GM23338 (cell line): ENCODE data around the gene SH3TC1. TPM values are rescaled to one million over a fixed set of nuclear protein-coding genes. Genes with fewer than 3 reads are reported as not detected.

Source experiments
- ATAC-seq: fragments of 200-7000 bp; cut with Tn5 transposase; 3 replicates; pipeline ENCODE4 v1.9.1; 2020
- DNase-seq: peaks from one replicate; pipeline ENCODE4 v3.0.0-alpha.2; 2015; ENCODE audit warnings: low spot score
- H2AFZ ChIP-seq: fragments of 200-600 bp; sonication (generic); 2 replicates; pipeline ENCODE4 v1.8.0; 2016; ENCODE audit warnings: antibody characterized with exemption, mild to moderate bottlenecking, moderate library complexity
- H3F3A ChIP-seq: fragments of 200-600 bp; sonication (generic); replicated peaks from 2 replicates; pipeline ENCODE4 v1.8.0; 2017; ENCODE audit warnings: antibody characterized with exemption, mixed run types, low read depth
- H3K27ac ChIP-seq: fragments of 200-600 bp; sonication (generic); 2 replicates; pipeline ENCODE4 v1.6.1; 2016; ENCODE audit warnings: low read depth
- H3K27me3 ChIP-seq: fragments of 200-600 bp; sonication (generic); 2 replicates; pipeline ENCODE4 v1.8.0; 2016; ENCODE audit warnings: mild to moderate bottlenecking, mixed run types, moderate library complexity; ENCODE audit not compliant: insufficient read depth
- H3K36me3 ChIP-seq: fragments of 200-600 bp; sonication (generic); 2 replicates; pipeline ENCODE4 v1.8.0; 2016; ENCODE audit warnings: mild to moderate bottlenecking; ENCODE audit not compliant: insufficient read depth
- H3K4me1 ChIP-seq: fragments of 200-600 bp; sonication (generic); 2 replicates; pipeline ENCODE4 v1.8.0; 2016; ENCODE audit warnings: mild to moderate bottlenecking, moderate library complexity; ENCODE audit not compliant: insufficient read depth
- H3K4me2 ChIP-seq: fragments of 200-600 bp; sonication (generic); 2 replicates; pipeline ENCODE4 v1.7.1; 2017; ENCODE audit warnings: mixed run types
- H3K4me3 ChIP-seq: fragments of 200-600 bp; sonication (generic); 2 replicates; pipeline ENCODE4 v1.6.1; 2016; ENCODE audit warnings: mixed run types
- H3K79me2 ChIP-seq: fragments of 200-600 bp; sonication (generic); replicated peaks from 2 replicates; pipeline ENCODE4 v1.8.0; 2017; ENCODE audit warnings: mild to moderate bottlenecking; ENCODE audit not compliant: insufficient read depth
- H3K9me2 ChIP-seq: fragments of 200-600 bp; sonication (generic); 2 replicates; pipeline ENCODE4 v1.8.0; 2017; ENCODE audit not compliant: insufficient read depth
- H4K20me1 ChIP-seq: fragments of 200-600 bp; sonication (generic); replicated peaks from 2 replicates; pipeline ENCODE4 v1.8.0; 2017; ENCODE audit warnings: mild to moderate bottlenecking; ENCODE audit not compliant: insufficient read depth
- H3K27ac Mint-ChIP-seq: 2 replicates; pipeline ENCODE4 v1.8.0; 2020; ENCODE audit warnings: inconsistent platforms, mild to moderate bottlenecking, moderate library complexity, mixed read lengths
- H3K27me3 Mint-ChIP-seq: 3 replicates; pipeline ENCODE4 v1.8.0; 2022; ENCODE audit warnings: low read depth, mild to moderate bottlenecking, moderate library complexity, mixed read lengths, inconsistent platforms; ENCODE audit not compliant: insufficient read depth, poor library complexity
- H3K36me3 Mint-ChIP-seq: 3 replicates; pipeline ENCODE4 v1.8.0; 2021; ENCODE audit warnings: low read depth, mild to moderate bottlenecking, inconsistent platforms, moderate library complexity, mixed read lengths
- H3K4me1 Mint-ChIP-seq: 3 replicates; pipeline ENCODE4 v1.8.0; 2020; ENCODE audit warnings: mild to moderate bottlenecking, inconsistent platforms, mixed read lengths
- H3K4me3 Mint-ChIP-seq: 3 replicates; pipeline ENCODE4 v1.8.0; 2021; ENCODE audit warnings: moderate library complexity, mild to moderate bottlenecking, inconsistent platforms, mixed read lengths
- H3K9me3 Mint-ChIP-seq: 3 replicates; pipeline ENCODE4 v1.8.0; 2020; ENCODE audit warnings: moderate library complexity, mild to moderate bottlenecking, inconsistent platforms, mixed read lengths
- CTCF ChIP-seq, 2 experiments: fragments of 200-600 bp in 1 of 2; sonication (generic) in 1 of 2; conservative IDR thresholded peaks; 2 replicates each; pipeline versions ENCODE4 v1.5.1 to v1.6.1; 2016 to 2017; ENCODE audit warnings: antibody characterized with exemption in 2 of 2, low read depth in 2 of 2, mild to moderate bottlenecking in 2 of 2, moderate library complexity in 1 of 2
- ETS1 ChIP-seq: IDR thresholded peaks from 2 replicates; pipeline ENCODE4 v1.6.1; 2016; ENCODE audit warnings: antibody characterized with exemption
- EZH2phosphoT487 ChIP-seq: fragments of 200-600 bp; sonication (generic); IDR thresholded peaks from one replicate; pipeline ENCODE4 v1.8.1; 2018; ENCODE audit warnings: antibody characterized with exemption; ENCODE audit not compliant: unreplicated experiment
- JUNB ChIP-seq: IDR thresholded peaks from one replicate; pipeline ENCODE4 v1.6.1; 2016; ENCODE audit warnings: antibody characterized with exemption; ENCODE audit not compliant: unreplicated experiment
- NANOG ChIP-seq: IDR thresholded peaks from 2 replicates; pipeline ENCODE4 v1.6.1; 2016; ENCODE audit warnings: antibody characterized with exemption, borderline replicate concordance
- STAT1 ChIP-seq: IDR thresholded peaks from one replicate; pipeline ENCODE4 v1.6.1; 2016; ENCODE audit warnings: antibody characterized with exemption; ENCODE audit not compliant: unreplicated experiment
- ZNF114 ChIP-seq: fragments of 250-450 bp; sonication (Bioruptor Pico); IDR thresholded peaks from 2 replicates; pipeline ENCODE4 v1.5.0; 2020; ENCODE audit warnings: mild to moderate bottlenecking, moderate library complexity
- ZNF331 ChIP-seq: fragments of 250-450 bp; sonication (Bioruptor Pico); IDR thresholded peaks from 2 replicates; pipeline ENCODE4 v1.5.0; 2020; ENCODE audit warnings: low read depth, mild to moderate bottlenecking, moderate library complexity
- ZNF462 ChIP-seq: fragments of 250-450 bp; sonication (Bioruptor Pico); IDR thresholded peaks from 2 replicates; pipeline ENCODE4 v1.5.0; 2020; ENCODE audit warnings: mild to moderate bottlenecking, moderate library complexity
- polyA plus RNA-seq: library from polyadenylated mRNA; unstranded; fragments of >200 nt; fragmentation: Nextera tagmentation; extraction: Ambion mirVana; gene quantifications from 2 replicates; pipeline ENCODE4 v1.2.1, GENCODE V29; 2016
- total RNA-seq: library from RNA; depleted of rRNA; stranded (reverse); fragments of >200 nt; shearing (Covaris generic); gene quantifications from 2 replicates; pipeline ENCODE4 v1.2.3, GENCODE V29; 2014

The SH3TC1 gene
- total and polyA plus RNA-seq, 2 experiments from 2014 or later: 0.07 TPM; not detected in 1

GRCh38 chr4:8185295-8185694 is 13.8 kb upstream of the SH3TC1 start:
- Histone ChIP-seq H3K9me2 (no peaks in the 10 kb centered on the region), H3K4me2 (no peak overlapping the region), H3K27me3 (no peaks in the 10 kb centered on the region), H3K4me3 (no peak overlapping the region), H3K79me2 (no peaks in the 10 kb centered on the region), H2AFZ (no peak overlapping the region), H4K20me1 (no peaks in the 10 kb centered on the region), H3K4me1 (no peaks in the 10 kb centered on the region), H3F3A (peaks cover 5% of the 10 kb centered on the region; the same call in 1 of the 2 replicates), H3K36me3 (no peaks in the 10 kb centered on the region), H3K27ac (no peak overlapping the region)
- DNase-seq (no peak), ATAC-seq (no peak)
- Mint-ChIP-seq H3K4me1 (no peaks in the 10 kb centered on the region; the same call in 2 of the 3 replicates), H3K27ac (no peak overlapping the region), H3K9me3 (no peaks in the 10 kb centered on the region), H3K4me3 (no peak overlapping the region), H3K36me3 (no peaks in the 10 kb centered on the region), H3K27me3 (peaks cover 7% of the 10 kb centered on the region)
- no peak for TF ChIP-seq STAT1
- no peak for TF ChIP-seq CTCF (conservative IDR thresholded peaks at IDR 0.05; ENCODE audit: low read depth in 2 of 2)

GRCh38 chr4:8185930-8186329 is 13.2 kb upstream of the SH3TC1 start:
- Histone ChIP-seq H3K4me2 (no peak overlapping the region), H3K4me1 (no peaks in the 10 kb centered on the region), H3K79me2 (no peaks in the 10 kb centered on the region), H4K20me1 (no peaks in the 10 kb centered on the region), H3K27ac (no peak overlapping the region), H3F3A (peaks cover 2% of the 10 kb centered on the region; the same call in 1 of the 2 replicates), H2AFZ (no peak overlapping the region), H3K9me2 (no peaks in the 10 kb centered on the region), H3K36me3 (no peaks in the 10 kb centered on the region), H3K4me3 (no peak overlapping the region), H3K27me3 (no peaks in the 10 kb centered on the region)
- DNase-seq (no peak), ATAC-seq (no peak)
- Mint-ChIP-seq H3K36me3 (no peaks in the 10 kb centered on the region), H3K27me3 (peaks cover 6% of the 10 kb centered on the region), H3K9me3 (no peaks in the 10 kb centered on the region), H3K27ac (no peak overlapping the region), H3K4me1 (no peaks in the 10 kb centered on the region; the same call in 2 of the 3 replicates), H3K4me3 (no peak overlapping the region)
- TF ChIP-seq JUNB (no peak), NANOG (no peak), ETS1 (no peak), ZNF462 (no peak), CTCF (conservative IDR thresholded peaks at IDR 0.05; ENCODE audit: low read depth in 2 of 2) (no peak), ZNF114 (CRISPR knock-in tag) (no peak), STAT1 (no peak), ZNF331 (CRISPR knock-in tag) (no peak), EZH2phosphoT487 (no peak)
